ENCODE results near the gene TUBGCP4.

DNA sequence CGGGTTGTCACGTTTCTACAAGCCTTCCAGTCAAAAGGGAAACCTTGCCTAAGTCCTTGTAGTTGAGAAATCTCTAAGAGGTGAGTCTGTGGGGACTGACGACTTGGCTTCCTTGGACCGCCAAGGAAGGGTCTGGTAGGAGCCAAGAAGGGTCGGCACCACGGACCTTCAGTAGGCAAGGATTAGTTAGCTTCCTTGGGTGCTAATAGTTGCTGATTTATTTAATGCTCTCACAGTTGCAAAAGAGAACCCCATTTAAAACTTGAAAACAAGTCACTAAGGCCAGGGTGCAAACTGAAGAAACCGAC is 40.2 kb upstream of the TUBGCP4 start:
- no peak for TF ChIP-seq CTCF (IDR thresholded peaks at IDR 0.05)
- no peak for TF ChIP-seq FOXM1 (IDR thresholded peaks at IDR 0.05; ENCODE audit: low read depth)
- no peak for TF ChIP-seq ELF1 (IDR thresholded peaks at IDR 0.05)
- TF ChIP-seq POLR2AphosphoS5 (IDR thresholded peaks at IDR 0.05; ENCODE audit: low read depth, low read length): no peak
- no peak for TF ChIP-seq RCOR1 (IDR thresholded peaks at IDR 0.05; ENCODE audit: low read length)
- TF ChIP-seq JUND (IDR thresholded peaks at IDR 0.05): no peak
- no peak for TF ChIP-seq ZBTB33 (IDR thresholded peaks at IDR 0.05; ENCODE audit: borderline replicate concordance, low read depth)
- TF ChIP-seq YY1 (IDR thresholded peaks at IDR 0.05; ENCODE audit: low read depth): no peak
- TF ChIP-seq TCF12 (IDR thresholded peaks at IDR 0.05): no peak
